Activated CD8-positive, alpha-beta memory T cell treated with anti-CD3 and anti-CD28 coated beads for 36 hours (primary cell): Measurements from ENCODE around the gene VWA5B2. TPM values are rescaled to one million over a fixed set of nuclear protein-coding genes. Genes with fewer than 3 reads are reported as not detected.

Experiments
- CTCF ChIA-PET: fragments of 350-600 bp; sonication (Branson Sonifier 250); formaldehyde crosslinking; loops from one replicate; lab custom pipeline; 2021; ENCODE audit warnings: antibody characterized with exemption; lab: Charles Lee
- POLR2A ChIA-PET: fragments of 350-600 bp; sonication (Branson Sonifier 250); formaldehyde crosslinking; loops from one replicate; lab custom pipeline; 2021; ENCODE audit warnings: antibody characterized with exemption; lab: Charles Lee
- total RNA-seq, 2 experiments: library from RNA; stranded (reverse); gene quantifications; one replicate each; pipeline ENCODE4 v1.2.3, GENCODE V29; 2021

Gene VWA5B2
- total RNA-seq = not detected

DNA sequence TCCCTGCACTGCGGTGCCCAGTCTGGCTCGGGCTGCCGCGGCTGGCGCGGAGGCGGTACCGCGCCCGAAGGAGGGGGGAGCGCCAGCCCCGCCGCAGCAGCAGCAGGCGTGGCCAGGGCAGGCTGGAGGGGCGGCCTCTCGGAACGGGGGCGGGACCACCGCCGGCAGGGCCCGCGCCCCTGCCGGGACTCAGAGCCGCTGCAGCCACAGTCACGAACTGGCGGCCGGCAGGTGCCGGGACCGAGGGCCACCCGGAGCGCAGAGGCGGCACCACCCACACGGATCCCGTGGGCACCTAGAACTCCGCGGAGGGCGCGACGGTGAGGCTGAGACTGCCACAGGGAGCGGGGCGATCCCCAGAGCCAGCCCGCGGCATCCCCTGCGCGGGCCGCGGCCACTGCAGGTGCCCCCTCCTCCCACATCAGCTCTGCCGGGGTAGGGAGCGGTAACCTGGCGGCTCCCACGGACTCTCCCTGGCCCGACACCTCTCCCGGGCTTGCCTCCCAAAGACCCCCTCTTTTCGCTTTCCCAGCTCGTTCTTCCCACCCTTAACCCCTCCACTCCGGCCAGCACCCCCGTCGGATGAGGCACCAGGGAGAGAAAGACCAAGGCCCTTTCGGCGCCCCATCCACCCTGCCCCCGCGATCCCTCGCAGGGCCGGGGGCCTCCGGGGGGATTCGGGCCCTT lies at the start of gene VWA5B2:
VWA5B2 (plus strand) TSS at position 192 of the 687 bp plus-strand sequence. CDS start 944 bp downstream, outside the sequence.
- POLR2A ChIA-PET = interaction anchor here (0.6 to 0.7 kb wide), 2 partner anchors 60 to 302 kb away, joined by 3 to 7 read pairs; no protein-coding TSS in a partner anchor
- CTCF ChIA-PET = interaction anchor here (0.6 to 1.4 kb wide), 4 partner anchors 18 to 292 kb away, joined by 3 read pairs; no protein-coding TSS in a partner anchor

DNA sequence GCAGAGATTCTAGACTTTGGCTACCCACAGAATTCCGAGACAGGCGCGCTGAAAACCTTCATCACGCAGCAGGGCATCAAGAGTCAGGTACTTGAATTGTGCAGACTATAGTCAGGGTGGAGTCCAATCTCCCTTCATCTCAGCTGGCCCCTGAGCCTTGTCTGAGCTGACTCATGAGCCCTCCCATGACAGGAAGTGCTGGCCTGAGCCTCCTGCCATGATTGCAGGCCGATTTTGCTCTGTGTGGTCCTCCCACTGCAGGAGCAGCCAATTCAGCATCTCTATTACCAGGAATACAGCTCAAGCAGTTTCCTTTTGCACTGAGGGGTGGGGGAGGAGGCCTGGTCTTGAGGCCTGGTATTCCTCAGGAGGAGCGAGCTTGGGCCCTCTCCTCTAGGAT lies 49.2 kb upstream of the VWA5B2 start:
- ChIA-PET POLR2A (no interaction called here), CTCF (no interaction called here)

DNA sequence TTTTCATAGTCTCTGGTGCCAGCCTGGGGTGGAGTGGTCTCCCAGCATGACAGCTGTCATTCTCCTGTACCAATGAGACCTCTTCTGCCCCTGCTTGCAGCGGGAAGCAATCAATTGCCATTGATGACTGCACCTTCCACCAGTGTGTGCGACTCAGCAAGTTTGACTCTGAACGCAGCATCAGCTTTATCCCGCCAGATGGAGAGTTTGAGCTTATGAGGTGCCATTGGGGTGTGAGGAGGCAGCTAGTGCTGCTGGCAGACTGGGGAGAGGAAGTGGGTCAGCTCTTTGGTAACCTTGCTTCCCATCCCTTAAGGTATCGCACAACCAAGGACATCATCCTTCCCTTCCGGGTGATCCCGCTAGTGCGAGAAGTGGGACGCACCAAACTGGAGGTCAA lies 47.8 kb upstream of the VWA5B2 start:
- CTCF ChIA-PET = interaction anchor here (0.8 to 0.9 kb wide), 2 partner anchors 17 to 26 kb away, joined by 3 read pairs; no protein-coding TSS in a partner anchor
- POLR2A ChIA-PET = no interaction called here

DNA sequence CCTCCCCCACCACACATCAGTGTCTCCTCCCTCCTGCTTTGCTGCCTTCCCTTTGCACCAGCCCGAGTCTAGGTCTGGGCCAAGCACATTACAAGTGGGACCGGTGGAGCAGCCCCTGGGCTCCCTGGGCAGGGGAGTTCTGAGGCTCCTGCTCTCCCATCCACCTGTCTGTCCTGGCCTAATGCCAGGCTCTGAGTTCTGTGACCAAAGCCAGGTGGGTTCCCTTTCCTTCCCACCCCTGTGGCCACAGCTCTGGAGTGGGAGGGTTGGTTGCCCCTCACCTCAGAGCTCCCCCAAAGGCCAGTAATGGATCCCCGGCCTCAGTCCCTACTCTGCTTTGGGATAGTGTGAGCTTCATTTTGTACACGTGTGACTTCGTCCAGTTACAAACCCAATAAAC lies 45.7 kb upstream of the VWA5B2 start:
- CTCF ChIA-PET = interaction anchor here (1.1 kb wide), 1 partner anchor 28 kb away, joined by 3 read pairs; no protein-coding TSS in a partner anchor
- POLR2A ChIA-PET = interaction anchor here (0.5 to 1.6 kb wide), 3 partner anchors 8 to 12 kb away, joined by 3 to 5 read pairs (median 4); no protein-coding TSS in a partner anchor

DNA sequence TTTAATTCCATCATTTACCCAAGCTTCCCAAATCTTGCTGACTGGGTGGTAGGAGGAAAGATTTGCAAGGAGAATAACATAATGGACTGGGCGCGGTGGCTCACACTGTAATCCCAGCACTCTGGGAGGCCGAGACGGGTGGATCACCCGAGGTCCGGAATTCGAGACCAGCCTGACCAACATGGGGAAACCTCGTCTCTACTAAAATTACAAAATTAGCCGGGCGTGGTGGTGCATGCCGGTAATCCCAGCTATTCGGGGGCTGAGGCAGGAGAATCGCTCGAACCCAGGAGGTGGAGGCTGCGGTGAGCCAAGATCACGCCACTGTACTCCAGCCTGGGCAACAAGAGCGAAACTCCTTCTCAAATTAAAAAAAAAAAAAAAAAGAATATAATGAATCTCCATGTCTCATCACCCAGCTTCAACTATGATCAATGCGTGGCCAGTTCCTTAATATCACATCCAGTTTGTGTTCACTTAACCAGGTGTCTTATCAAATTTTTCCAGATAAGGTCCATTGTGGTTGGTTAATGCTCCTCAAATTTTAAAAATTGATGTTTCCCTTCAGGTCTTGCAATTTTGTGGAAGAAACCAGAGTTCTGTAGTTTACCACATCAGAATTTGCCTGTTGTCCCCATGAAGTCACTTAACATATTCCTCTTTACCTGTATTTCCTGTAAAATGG lies 44.7 kb upstream of the VWA5B2 start:
- CTCF ChIA-PET = interaction anchor here (0.5 kb wide), 1 partner anchor 44 kb away, joined by 3 read pairs; no protein-coding TSS in a partner anchor
- POLR2A ChIA-PET = interaction anchor here (0.5 to 1.2 kb wide), 4 partner anchors 10 to 167 kb away, joined by 3 to 4 read pairs (median 4); partner anchors contain the start of gene EIF2B5

DNA sequence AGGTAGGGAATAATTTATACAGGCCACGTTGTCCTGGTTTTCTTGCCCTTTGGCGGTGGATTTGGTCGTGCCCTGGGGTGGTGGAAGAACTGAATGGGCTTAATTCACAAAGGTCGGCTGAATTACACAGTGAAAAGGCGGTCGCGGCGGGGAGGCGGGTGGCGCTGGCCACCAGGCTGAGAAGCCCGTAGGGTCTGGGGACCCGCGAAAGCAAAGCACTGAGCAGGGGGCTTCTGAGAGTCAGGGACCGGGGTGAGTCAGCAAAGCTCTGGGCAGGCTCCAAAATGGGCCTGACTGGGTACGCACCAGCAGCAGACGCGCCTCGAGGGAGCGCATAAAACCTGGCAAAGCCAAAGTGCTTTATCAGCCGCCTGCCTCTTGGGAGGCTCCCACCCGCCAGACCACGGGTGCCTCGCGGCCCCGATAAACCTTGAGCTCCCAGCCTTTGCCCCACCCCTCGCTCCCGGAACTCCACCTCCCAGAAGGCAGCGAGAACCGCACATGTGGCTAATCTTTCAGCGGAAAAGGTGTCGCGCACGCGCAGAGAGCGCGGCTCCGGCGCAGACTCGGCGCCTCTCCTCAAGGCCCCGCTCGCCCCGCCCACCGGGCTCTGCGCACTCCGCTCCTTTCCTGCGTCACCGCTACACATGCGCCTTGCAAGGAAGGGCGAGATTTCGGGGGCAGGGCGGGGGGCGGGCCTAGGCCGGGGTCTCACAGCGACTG lies 43.8 kb upstream of the VWA5B2 start:
- ChIA-PET POLR2A (interaction anchor here (0.7 to 1.7 kb wide), 3 partner anchors 10 to 51 kb away, joined by 3 to 6 read pairs (median 4); partner anchors contain the start of gene EIF2B5), CTCF (interaction anchor here (0.7 to 1.3 kb wide), 2 partner anchors 12 to 64 kb away, joined by 3 read pairs; partner anchors contain the start of gene EEF1AKMT4)

DNA sequence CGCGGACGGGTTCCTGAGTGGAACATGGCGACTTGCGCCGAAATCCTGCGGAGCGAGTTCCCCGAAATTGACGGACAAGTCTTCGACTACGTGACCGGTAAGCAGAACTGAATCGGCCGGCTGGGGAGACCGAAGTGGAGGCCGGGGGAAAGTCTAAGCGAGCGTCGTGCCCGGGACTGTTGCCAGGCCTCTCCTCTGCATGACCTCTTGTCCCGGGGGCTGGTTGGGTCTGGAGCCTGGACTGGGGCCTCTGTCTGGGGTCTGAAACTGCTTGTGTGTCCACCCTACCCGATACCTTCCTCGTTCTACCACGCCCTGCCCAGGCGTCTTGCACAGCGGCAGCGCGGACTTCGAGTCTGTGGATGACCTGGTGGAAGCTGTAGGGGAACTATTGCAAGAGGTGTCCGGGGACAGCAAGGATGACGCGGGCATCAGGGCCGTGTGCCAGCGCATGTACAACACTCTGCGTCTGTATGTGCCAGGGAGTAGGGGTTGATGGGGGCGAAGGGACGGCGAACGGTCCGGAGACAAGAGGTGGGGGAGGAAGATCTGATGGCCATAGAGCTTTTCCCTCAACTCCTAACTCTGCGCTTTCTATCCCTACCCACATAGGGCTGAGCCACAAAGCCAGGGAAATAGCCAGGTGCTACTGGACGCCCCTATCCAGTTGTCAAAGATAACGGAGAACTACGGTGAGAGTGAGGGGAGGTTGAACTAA lies 43.0 kb upstream of the VWA5B2 start, which contains the start of gene ABCF3:
ABCF3 (plus strand) TSS at position 16 of the 718 bp plus-strand sequence; CDS start at position 25, 9 bp downstream.
- CTCF ChIA-PET = interaction anchor here (0.7 to 1.3 kb wide), 3 partner anchors 13 to 63 kb away, joined by 3 read pairs; partner anchors contain the start of gene EEF1AKMT4
- POLR2A ChIA-PET = interaction anchor here (1.1 to 1.7 kb wide), 3 partner anchors 9 to 51 kb away, joined by 4 to 6 read pairs (median 4); partner anchors contain the start of genes AP2M1 and EIF2B5

DNA sequence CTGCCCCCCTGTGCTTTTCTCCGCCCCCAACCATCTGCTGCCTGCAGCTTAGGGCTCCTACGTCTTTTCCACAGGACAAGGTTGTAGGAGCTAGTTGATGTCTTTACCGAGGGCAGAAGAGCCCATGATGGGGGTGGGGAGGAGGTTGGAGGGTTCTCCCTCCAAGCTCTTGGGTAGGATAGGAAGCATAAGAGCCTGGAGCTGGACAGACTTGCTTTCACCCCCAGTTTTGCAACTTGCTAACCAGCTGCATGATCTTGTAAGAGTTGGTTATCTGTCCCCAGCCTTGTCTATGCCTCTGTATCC lies 42.5 kb upstream of the VWA5B2 start:
- ChIA-PET POLR2A (interaction anchor here (1.1 to 1.7 kb wide), 2 partner anchors 9 to 12 kb away, joined by 4 to 6 read pairs; partner anchors contain the start of gene AP2M1), CTCF (interaction anchor here (1.1 kb wide), 1 partner anchor 41 kb away, joined by 3 read pairs; no protein-coding TSS in a partner anchor)

DNA sequence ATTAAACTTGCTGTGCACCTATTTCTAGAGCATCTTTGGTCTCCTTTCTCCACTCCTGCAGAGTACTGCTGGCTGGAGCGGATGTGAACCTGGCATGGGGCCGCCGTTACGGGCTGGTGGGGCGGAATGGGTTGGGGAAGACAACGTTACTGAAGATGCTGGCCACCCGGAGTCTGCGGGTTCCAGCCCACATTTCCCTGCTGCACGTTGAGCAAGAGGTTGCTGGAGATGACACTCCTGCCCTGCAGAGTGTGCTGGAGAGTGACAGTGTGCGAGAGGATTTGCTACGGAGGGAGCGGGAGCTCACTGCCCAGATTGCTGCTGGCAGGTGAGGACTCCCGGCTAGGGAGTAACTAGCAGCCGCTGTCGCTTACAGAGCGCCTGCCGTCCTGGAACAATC lies 41.3 kb upstream of the VWA5B2 start:
- ChIA-PET CTCF (interaction anchor here (1.1 kb wide), 1 partner anchor 174 kb away, joined by 3 read pairs; no protein-coding TSS in a partner anchor), POLR2A (no interaction called here)

DNA sequence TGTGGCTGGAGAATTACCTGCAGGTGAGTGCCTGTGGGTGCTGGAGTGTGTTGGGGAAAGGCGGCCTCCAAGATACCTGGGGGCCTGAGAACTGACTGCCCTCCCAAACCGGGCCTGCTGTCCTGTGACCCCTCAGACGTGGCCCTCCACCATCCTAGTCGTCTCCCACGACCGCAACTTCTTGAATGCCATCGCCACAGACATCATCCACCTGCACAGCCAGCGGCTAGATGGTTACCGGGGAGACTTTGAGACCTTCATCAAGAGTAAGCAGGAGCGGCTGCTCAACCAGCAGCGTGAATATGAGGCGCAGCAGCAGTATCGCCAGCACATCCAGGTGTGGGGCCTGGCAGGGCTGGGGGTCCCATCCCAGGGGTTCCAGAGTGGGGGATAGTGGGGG lies 40.0 kb upstream of the VWA5B2 start:
- CTCF ChIA-PET = no interaction called here
- POLR2A ChIA-PET = no interaction called here

DNA sequence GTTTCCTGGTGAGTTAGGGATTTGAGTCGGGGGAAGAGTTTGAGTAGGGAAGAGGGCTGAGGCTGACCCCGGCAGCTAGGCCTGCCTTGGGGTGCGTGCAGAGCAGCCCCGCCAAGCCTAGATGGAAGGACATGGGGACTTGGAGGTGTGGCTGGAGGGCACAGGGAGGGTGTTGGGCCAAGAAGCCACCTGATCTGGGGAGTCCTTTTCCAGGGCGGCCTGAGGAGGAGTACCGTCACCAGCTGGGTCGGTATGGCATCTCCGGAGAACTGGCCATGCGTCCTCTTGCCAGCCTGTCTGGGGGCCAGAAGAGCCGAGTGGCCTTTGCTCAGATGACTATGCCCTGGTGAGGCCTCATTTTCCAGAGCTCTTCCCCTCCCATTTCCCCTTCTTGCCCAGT lies 36.5 kb upstream of the VWA5B2 start:
- CTCF ChIA-PET = no interaction called here
- POLR2A ChIA-PET = no interaction called here

DNA sequence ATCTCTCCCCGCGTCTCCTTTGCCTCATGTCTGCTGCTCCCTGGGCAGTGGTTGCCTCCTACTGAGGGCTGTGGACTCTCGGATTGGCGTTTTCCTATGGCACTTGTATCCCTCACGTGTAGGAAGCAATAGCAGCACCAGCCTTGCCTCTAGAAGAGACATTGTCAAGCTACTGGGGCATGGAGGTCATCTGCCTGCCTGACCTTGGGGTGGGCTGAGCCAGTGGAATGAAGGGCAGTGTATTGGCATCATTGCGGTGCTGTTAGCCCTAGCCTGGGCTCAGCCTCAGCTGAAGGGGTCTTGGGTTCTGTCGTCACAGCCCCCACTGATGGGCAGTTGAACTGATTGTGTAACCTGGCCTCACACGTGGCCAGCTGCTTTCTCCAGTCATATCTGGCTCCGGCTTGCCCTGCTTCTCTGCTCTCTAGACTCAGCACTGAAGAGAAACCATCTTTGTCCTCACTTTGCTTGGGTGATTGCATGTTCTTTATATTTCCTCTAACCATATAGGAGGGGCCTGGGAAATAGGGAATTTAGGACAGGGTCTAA lies 35.3 kb upstream of the VWA5B2 start:
- CTCF ChIA-PET = no interaction called here
- POLR2A ChIA-PET = no interaction called here

DNA sequence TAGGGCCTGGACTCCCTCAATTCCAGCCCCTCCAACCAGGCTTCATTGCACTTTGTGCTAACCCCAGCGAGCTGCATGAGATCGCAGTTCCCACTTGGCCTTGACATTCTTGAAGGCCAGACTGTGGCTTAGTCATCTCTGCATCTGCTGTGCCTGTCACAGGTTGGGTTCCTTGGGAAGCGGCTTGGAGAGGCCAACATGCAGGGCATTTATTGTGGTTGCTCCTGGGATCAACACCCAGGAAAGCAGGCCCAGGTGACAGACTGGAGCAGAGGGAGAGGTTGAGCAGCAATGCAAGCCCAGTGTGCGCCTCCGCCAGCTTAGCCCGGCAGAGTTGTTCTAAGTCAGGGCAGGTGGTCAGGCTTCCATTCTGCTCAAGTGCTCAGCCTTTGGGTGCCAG lies 32.8 kb upstream of the VWA5B2 start:
- CTCF ChIA-PET = no interaction called here
- POLR2A ChIA-PET = no interaction called here

DNA sequence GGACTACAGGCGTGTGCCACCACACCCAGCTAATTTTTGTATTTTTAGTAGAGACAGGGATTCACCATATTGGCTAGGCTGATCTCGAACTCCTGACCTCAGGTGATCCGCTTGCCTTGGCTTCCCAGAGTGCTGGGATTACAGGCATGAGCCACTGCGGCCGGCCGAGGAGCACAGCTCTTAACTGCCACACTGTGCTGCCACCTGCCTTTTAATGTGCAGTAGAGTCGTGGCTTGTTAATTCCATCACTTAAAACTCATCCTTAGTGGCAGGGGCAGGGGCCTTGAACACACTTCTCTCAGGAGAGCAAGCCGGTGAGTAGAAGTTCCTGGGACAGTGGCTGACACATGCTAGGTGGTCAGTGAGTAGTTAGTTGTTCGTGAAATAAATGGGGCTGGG lies 30.9 kb upstream of the VWA5B2 start:
- CTCF ChIA-PET = no interaction called here

DNA sequence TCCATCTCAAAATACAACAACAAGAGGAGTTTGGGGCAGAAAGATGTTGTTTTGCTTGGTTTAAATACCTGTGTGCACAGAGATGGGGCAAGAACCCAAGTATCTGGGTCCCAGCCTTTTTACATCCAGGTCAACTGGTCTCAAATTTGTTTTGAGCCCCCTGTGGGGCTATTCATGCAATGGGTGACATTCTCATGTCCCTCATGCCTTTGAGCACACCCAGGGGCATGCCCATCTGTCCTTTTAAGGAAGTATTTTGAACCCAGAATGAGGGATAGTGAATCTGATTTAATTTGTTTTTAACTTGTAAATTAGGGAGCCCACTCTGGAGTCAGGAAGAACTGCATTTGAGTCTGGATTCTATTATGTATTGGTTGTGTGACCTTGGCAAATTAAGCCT lies 28.6 kb upstream of the VWA5B2 start:
- ChIA-PET POLR2A (no interaction called here), CTCF (no interaction called here)

More for the DNA sequence above, 30.9 kb upstream of the VWA5B2 start:
- POLR2A ChIA-PET = interaction anchor here (0.7 kb wide), 2 partner anchors 116 to 596 kb away, joined by 3 to 4 read pairs; no protein-coding TSS in a partner anchor

DNA sequence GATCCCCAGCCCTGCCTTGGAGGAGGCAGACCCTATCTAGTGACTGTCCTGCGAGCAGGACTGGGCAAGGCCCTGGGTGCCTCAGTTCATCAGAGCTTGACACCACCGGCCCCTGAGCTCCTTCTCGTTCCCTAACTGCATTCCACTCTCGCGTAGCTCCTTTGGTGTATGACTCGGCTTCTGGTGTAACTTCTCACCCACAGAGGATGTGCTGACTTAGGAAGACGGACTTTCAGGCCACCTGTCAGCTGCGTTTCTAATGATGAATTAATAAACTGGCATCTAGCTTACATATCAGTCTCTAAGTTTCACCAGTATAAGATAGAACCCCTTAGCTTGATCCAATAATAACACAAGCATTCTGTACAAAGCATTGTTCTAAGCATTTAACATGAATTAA lies 25.9 kb upstream of the VWA5B2 start:
- ChIA-PET CTCF (no interaction called here), POLR2A (no interaction called here)

DNA sequence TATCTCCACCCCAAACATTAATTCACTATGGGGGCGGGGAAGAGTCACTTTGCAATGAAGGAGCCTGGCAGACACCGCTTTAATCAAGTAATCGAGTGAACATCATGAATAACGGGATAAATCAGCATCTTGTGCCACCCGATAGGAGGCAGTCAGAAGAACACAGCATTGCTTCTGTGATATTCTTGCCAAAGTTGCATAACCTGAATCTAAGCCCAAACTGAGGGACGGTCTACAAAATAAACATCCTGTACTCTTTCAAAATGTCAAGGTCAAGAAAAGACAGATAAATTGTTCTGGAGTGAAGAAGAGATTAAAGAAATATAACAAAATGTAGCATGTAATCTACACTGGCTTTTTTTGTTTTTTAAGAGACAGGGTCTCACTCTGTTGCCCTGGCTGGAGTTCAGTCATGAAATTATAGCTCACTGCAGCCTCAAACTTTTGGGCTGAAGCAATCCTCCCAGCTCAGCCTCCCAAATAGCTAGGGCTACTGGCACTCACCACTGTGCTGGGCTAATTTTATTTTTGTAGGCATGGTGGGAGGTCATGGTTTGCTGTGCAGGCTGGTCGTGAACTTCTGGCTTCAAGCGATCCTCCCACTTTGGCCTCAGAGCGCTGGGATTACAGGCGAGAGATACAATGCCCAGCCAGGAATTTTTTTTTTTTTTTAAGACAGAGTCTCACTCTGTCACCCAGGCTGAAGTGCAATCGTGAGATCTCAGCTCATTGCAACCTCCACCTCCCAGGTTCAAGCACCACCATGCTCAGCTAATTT lies 20.1 kb upstream of the VWA5B2 start:
- POLR2A ChIA-PET = no interaction called here
- CTCF ChIA-PET = interaction anchor here (1.3 kb wide), 1 partner anchor 18 kb away, joined by 4 read pairs; no protein-coding TSS in a partner anchor
